Activated T-cell treated with anti-CD3 and anti-CD28 coated beads for 4 hours (primary cell): ENCODE results near the gene CCNH.

Experiments used
- DNase-seq: peaks from one replicate; pipeline ENCODE4 v3.0.0-alpha.2; 2020

The CCNH gene

GRCh38 chr5:87354496-87354895 lies 58.2 kb downstream of the CCNH start:
- no peak for DNase-seq

DNA sequence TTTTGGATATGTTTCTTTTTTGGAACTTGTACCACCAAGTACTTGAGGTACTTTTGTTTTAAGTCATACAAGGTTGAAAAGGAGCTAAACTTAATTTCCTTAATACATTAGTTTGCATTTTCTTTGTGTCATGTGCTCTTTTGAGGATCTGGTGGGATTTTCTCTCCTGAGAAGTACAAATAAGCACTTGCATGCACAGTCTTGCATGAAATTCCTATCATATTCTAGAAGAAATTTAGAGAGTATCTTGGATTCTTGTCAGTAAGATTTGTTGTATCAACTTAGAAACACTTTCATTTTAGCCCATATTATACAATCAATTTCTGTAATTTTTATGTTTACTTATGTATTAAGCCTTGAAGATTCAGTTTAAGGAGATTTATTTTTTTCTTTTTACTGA lies 64.9 kb downstream of the CCNH start:
- DNase-seq, result no peak

- no peak for DNase-seq
These were observed 65.5 kb downstream of the CCNH start for GRCh38 chr5:87347272-87347671.
